ENCODE data around the gene TSPAN6.
A peak's percentile ranks its signal among the peaks of the same experiment; 100 is the strongest.

Gene TSPAN6

DNA sequence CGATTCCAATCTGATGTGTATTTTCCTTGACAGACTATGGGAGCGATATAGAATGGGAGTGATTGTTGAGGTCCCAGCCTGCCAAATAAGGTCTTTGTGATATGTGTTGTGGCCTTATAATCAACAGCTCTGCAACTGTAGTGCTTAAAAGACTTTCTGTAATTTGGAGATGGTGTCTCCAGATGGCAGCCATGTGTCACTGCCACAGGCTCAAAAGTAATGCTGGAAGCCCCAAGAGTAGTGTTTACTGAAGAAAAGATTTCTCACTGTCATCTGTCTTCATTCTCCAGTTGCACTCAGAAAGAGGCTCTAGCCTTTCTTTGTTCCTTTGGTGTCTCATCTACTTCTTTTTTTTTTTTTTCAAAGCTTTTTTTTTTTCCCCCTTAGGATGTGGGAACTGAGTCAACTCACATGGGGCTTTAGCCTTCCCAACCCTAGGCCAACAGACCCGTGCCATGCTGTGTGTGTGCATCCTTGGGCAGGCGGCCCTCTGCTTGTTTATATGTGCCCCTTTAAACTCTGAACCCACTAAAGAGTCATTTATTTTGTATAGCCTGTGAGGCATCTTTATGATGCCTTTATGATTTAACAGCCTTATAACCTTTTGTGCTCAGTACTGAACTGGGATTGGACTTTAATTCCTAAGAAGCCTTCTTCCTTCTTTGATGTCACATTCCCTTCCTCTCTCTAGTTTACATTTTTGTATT is 23.0 kb upstream of the TSPAN6 start:
- peak; percentile 39 for DNase-seq (ENCODE audit: low read depth)
- no peak overlapping the region for H3K4me3 ChIP-seq (ENCODE audit: low read depth, low read length)
- TF ChIP-seq, protein P1, sequence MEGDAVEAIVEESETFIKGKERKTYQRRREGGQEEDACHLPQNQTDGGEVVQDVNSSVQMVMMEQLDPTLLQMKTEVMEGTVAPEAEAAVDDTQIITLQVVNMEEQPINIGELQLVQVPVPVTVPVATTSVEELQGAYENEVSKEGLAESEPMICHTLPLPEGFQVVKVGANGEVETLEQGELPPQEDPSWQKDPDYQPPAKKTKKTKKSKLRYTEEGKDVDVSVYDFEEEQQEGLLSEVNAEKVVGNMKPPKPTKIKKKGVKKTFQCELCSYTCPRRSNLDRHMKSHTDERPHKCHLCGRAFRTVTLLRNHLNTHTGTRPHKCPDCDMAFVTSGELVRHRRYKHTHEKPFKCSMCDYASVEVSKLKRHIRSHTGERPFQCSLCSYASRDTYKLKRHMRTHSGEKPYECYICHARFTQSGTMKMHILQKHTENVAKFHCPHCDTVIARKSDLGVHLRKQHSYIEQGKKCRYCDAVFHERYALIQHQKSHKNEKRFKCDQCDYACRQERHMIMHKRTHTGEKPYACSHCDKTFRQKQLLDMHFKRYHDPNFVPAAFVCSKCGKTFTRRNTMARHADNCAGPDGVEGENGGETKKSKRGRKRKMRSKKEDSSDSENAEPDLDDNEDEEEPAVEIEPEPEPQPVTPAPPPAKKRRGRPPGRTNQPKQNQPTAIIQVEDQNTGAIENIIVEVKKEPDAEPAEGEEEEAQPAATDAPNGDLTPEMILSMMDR (conservative IDR thresholded peaks at IDR 0.05; ENCODE audit: low read depth, low read length) = no peak

DNA sequence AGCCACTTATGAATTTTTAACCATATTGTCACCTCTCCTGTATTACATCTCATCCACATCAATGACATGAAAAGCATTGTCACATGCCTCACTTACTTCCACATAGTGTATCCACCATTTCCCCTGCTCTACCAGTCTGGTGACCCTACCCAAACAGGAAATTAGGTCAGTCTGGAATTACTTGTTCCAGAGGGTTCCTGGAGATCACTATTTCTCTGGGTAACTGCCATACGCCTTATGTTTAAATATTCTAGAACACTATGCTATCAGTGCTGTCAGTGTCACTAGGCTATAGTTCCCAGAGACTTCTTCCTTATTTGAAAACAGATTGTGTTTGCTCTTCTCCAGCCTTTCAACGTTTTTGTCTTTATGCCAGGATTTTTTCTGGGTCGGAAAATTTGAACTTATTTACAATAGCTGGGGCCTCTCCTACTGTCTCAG is 22.4 kb upstream of the TSPAN6 start:
- TF ChIP-seq, protein P1 (conservative IDR thresholded peaks at IDR 0.05; ENCODE audit: low read depth, low read length) = no peak
- DNase-seq (ENCODE audit: low read depth) = peak; percentile 61

DNA sequence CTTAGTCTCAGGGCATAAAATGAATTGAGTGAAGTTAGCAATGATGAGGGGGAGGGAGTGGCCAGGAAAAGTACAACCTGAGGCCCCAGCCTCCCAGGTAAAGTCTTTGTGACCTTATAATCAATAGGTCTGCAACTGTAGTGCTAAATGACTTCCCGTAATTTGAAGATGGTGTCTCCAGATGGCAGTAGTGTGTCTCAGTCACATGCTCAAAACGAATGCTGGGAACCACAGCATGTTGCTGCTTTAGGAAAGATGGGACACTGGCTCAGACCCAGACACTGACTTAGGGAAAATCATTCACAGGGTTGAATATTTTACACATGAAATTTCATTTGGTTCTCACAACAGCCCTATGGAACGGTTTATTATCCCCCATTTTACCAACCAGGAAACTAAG is 17.7 kb upstream of the TSPAN6 start:
- DNase-seq (ENCODE audit: low read depth) = peak; percentile 61

More for the DNA sequence above, 22.4 kb upstream of the TSPAN6 start:
- H3K4me3 ChIP-seq (ENCODE audit: low read depth, low read length) = no peak overlapping the region

DNA sequence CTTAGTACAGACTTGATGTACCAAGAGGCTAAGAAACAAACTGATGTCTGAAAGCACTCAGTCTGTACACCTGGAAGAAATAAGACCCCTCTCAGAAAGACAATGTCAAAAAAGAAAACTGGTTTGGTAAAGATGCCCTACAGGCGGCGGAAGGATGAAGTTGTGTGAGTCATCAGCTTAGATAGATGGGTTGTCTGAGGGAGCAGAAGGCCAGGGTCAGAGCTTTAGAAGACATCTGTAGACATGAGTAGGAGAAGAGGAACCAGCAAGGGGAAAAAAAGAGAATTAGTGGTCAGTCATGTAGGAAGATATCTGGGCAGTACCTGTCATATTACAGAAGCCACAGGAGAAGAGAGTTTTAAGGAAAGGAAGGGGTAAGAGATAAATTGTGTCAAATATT is 15.7 kb upstream of the TSPAN6 start:
- TF ChIP-seq, protein P1 (conservative IDR thresholded peaks at IDR 0.05; ENCODE audit: low read depth, low read length) = no peak
- H3K4me3 ChIP-seq (ENCODE audit: low read depth, low read length) = no peak overlapping the region
- no peak for DNase-seq (ENCODE audit: low read depth)

More for the DNA sequence above, 17.7 kb upstream of the TSPAN6 start:
- TF ChIP-seq, protein P1 (conservative IDR thresholded peaks at IDR 0.05; ENCODE audit: low read depth, low read length) = peak; percentile 31
- H3K4me3 ChIP-seq (ENCODE audit: low read depth, low read length) = no peak overlapping the region

DNA sequence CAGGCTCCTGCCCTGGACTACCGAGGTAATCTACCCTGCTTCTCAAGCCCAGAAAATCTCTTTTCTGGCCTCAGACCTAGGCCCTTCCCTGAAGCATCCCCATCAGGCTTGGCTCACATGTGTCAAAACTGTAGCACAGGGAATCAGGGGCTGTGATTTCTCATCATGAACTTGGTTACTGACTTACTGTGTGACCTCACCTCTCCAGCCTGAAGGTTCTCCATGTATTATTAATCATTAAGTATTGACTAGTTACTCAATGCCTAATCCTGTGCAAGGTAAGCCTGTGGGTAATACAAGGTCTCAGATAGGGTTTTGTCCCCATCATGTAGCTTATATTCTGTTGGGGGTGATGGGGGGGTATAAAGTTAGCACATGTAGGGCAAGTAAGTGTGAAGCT is 14.2 kb upstream of the TSPAN6 start:
- TF ChIP-seq, protein P1 (conservative IDR thresholded peaks at IDR 0.05; ENCODE audit: low read depth, low read length) = no peak
- H3K4me3 ChIP-seq (ENCODE audit: low read depth, low read length) = no peak overlapping the region
- DNase-seq (ENCODE audit: low read depth) = no peak

DNA sequence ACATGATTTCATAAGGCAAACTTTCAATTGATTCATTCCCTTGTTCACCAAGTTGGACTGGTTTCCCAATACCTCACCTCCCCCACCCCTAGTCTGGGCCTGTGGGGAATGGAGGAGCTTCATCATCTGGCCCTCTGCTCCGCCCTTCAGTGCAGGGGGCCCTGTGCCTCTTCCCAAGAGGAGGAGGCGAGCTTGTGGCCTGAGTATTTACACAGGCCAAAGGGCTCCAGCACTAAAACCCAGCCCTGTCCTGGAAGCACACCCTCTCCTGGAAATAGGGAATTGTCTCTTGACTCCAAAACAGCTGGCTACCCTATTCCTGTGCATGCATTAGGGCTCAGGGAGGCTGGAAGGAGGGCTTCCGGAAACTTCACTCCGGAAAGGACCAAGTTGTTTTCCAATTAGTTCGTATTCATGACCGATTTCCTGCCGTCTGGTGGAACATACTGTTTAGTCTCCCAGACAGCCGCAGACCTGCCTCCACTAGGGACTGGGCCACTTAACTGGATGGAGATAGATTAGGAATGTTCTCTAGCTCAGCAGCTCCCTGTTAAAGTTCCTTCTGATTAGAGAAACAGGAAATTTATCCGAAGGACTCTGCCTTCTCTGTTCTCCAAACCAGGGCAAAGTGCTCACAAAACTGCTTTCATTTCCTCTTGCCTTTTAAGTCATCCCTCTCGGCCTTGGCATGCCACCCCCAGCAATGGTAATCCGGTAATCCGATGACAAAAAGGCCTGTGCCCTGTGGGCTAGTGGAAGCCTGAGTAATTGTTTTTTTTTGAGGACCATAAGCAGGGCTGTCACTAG is 13.1 kb upstream of the TSPAN6 start:
- peak; percentile 95 for DNase-seq (ENCODE audit: low read depth)

More for the DNA sequence above, 13.1 kb upstream of the TSPAN6 start:
- TF ChIP-seq, protein P1 (conservative IDR thresholded peaks at IDR 0.05; ENCODE audit: low read depth, low read length) = peak; percentile 1
- H3K4me3 ChIP-seq (ENCODE audit: low read depth, low read length) = no peak overlapping the region

Measured in choroid plexus epithelial cell (primary cell).